SW480 (cell line): ENCODE results near the gene RGS8.

Source experiments
- DNase-seq: peaks from one replicate; pipeline ENCODE4 v3.0.0-alpha.2; 2016; ENCODE audit warnings: low spot score

The RGS8 gene

DNA sequence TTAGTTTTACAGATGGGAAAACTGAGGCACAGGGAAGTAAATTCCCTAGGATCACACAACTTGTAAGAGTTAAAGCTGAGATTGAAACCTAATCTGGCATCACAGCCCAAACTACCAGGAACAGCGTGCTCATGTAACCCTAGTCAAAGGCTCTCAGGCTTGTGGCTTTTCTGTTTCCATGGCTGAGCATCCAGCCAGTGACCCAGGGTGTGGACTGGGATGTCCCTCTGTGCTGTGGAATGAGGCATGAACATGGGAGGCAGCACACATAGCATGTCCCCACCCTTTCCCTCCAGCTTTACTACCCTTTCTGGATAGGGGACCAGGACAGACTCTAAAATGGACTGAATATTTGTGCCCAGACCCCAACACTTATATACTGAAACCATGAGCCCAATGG, 45.1 kb downstream of the RGS8 start:
- no peak for DNase-seq

DNA sequence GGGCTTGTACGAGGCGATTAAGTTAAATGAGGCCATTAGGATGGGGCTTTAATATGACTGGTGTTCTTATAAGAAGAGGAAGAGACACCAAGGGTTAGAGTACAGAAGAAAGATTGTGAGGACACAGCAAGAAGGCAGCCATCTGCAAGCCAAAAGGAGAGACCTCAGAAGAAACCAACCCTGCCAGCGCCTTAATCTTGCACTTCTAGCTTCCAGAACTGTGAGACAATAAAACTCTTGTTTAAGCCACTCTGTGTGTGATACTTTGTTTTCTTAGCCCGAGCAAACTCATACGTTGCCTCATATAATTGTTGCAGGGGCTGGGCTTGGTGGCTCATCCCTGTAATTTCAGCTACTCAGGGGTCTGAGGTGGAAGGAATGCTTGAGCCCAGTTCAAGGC, 46.6 kb downstream of the RGS8 start:
- no peak for DNase-seq

DNA sequence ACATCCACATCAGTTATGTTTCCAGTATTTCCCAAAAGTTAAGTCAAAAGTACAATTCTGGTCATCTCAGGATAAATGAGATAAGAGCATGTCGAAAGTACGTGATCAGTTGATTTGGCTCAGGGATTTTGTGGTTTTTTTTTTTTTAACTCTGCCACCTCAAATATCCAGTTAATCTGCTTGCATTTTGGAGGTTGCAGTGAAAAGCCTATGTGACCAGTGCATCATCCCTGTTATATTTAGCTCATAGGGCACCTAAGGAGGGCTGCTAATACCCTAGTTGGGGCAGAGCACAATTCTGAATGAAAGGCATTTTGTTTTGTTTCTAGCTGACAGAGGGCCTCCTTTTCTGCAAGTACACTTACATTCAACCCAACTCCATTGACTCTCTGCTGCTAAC, 48.5 kb downstream of the RGS8 start:
- no peak for DNase-seq
